ENCODE measurements around the gene CSTB. TPM values are rescaled to one million over a fixed set of nuclear protein-coding genes. Genes with fewer than 3 reads are reported as not detected.

Gene CSTB
- total and polyA plus RNA-seq, 2 of the 8 experiments (the other 6 are each of a cell fraction or from before 2014, with no cell fraction given): 53.8 to 64.1 TPM

DNA sequence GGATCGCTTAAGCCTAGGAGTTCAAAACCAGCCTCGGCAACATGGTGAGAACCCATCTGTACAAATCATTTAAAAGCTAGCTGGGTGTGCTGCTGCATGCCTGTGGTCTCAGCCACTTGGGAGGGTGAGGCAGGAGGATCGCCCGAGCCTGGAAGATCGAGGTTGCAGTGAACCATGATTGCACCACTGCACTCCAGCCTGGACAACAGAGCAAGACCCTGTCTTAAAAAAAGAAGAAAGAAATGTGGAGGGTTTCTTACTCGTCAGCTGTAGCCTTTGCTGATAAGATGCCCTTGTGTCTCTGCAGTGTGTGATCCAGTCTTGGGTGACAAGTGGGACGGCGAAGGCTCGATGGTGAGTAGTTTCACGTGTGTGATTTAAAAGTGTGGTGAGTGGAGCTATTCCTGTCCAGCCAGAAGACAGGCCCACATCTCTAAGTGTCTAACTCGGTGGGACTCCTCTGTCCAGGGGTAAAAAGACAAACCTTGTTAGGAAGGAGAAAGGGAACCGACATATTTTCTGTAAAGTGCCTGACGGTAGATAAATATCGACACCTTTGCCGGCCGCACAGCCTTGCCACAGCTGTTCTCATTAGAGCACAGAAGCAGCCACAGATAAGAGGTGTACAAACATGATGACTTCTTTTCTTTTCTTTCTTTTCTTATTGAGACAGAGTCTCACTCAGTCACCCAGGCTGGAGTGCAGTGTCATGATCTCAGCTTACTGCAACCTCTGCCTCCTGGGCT, 30.2 kb downstream of the CSTB start:
- Histone ChIP-seq H2BK15ac (ENCODE audit: low read length) (no peak overlapping the region), H3K79me1 (ENCODE audit: low read depth, low read length) (peaks cover 4% of the 10 kb centered on the region; the same call in 1 of the 2 replicates), H3K27me3 (replicated peaks in 1 of 4; ENCODE audit: control insufficient read depth in 3 of 4, extremely low read depth in 1 of 4, insufficient read depth in 3 of 4, low read length in 3 of 4) (no peaks in the 10 kb centered on the region), H2BK20ac (ENCODE audit: low read length) (no peak overlapping the region), H3K4ac (replicated peaks; ENCODE audit: insufficient read length, low read depth, low read length) (no peak overlapping the region), H3K4me2 (ENCODE audit: insufficient read depth in 1 of 2, low read depth in 2 of 2, low read length in 2 of 2) (no peak overlapping the region), H3K27ac (ENCODE audit: low read depth, low read length) (no peak overlapping the region), H3K56ac (replicated peaks; ENCODE audit: insufficient read length, low read depth, low read length) (no peak overlapping the region), H2BK5ac (ENCODE audit: low read depth, low read length) (no peak overlapping the region), H2BK12ac (ENCODE audit: low read depth, low read length) (no peak overlapping the region), H2BK120ac (replicated peaks; ENCODE audit: low read depth, low read length) (no peak overlapping the region), H2AK5ac (ENCODE audit: low read depth, low read length) (no peak overlapping the region), H3K23me2 (ENCODE audit: low read depth, low read length) (no peaks in the 10 kb centered on the region), H3K36me3 (ENCODE audit: control insufficient read depth in 2 of 4, insufficient read depth in 4 of 4, low read length in 3 of 4) (peaks cover 0 to 19% (median 13%) of the 10 kb centered on the region in 4 experiments; a peak in 6 of 8 replicates), H3K4me1 (replicated peaks in 1 of 4; ENCODE audit: control insufficient read depth in 3 of 4, insufficient read depth in 4 of 4, low read length in 3 of 4) (no peaks in the 10 kb centered on the region), H3K9me3 (ENCODE audit: insufficient read depth in 2 of 2, low read depth in 1 of 2, low read length in 1 of 2) (no peaks in the 10 kb centered on the region), H3K79me2 (ENCODE audit: control insufficient read depth in 1 of 2, insufficient read depth in 2 of 2, low read length in 2 of 2) (no peaks in the 10 kb centered on the region), H2AFZ (ENCODE audit: low read length) (no peak overlapping the region), H4K5ac (ENCODE audit: insufficient read length, low read depth, low read length) (no peak overlapping the region), H4K8ac (ENCODE audit: extremely low read depth, insufficient read depth, low read length) (no peak overlapping the region), H4K20me1 (replicated peaks in 1 of 2; ENCODE audit: control insufficient read depth in 1 of 2, insufficient read depth in 2 of 2, low read length in 2 of 2) (peaks cover 0 to 7% of the 10 kb centered on the region in 2 experiments), H3K18ac (ENCODE audit: extremely low read depth, low read length) (no peak overlapping the region), H4K91ac (replicated peaks; ENCODE audit: insufficient read length, low read length) (no peak overlapping the region), H3K14ac (ENCODE audit: insufficient read length) (no peak overlapping the region), H3K23ac (ENCODE audit: insufficient read length) (no peak overlapping the region), H3K9ac (replicated peaks in 1 of 4; ENCODE audit: extremely low read depth in 1 of 4, low read depth in 3 of 4, low read length in 3 of 4) (no peak overlapping the region), H3K4me3 (ENCODE audit: extremely low read depth in 1 of 4, insufficient read depth in 2 of 4, low read depth in 3 of 4, low read length in 4 of 4) (no peak overlapping the region)
- FAIRE-seq: no peak
- 94% methylated on average over 15 of the region's 16 CpGs; no CpG with 5 or more reads in 1 of the 2 experiments for WGBS, 2 experiments (ENCODE audit: extremely low coverage in 1 of 2, insufficient coverage in 1 of 2, insufficient read length in 1 of 2, insufficient replicate concordance in 2 of 2, low coverage in 1 of 2, low lambda C conversion rate in 2 of 2, missing lambda C conversion rate in 1 of 2)
- DNase-seq (ENCODE audit: low read depth in 1 of 2, low spot score in 2 of 2): no peak
- ChIA-PET CTCF (ENCODE audit: partially characterized antibody) (interaction anchor here (1.1 to 1.3 kb wide), 2 partner anchors 17 to 52 kb away, joined by 3 to 5 read pairs; no protein-coding TSS in a partner anchor), POLR2A (ENCODE audit: partially characterized antibody) (interaction anchor here (0.6 to 1.7 kb wide), 2 partner anchors 9 to 15 kb away, joined by 3 to 5 read pairs; no protein-coding TSS in a partner anchor)
- TF ChIP-seq EP300 (IDR thresholded peaks at IDR 0.05; ENCODE audit: borderline replicate concordance in 1 of 2, low read depth in 2 of 2, low read length in 2 of 2): no peak
- no peak for TF ChIP-seq PHF8 (conservative IDR thresholded peaks at IDR 0.05; ENCODE audit: low read depth, low read length)
- TF ChIP-seq ATF2 (IDR thresholded peaks at IDR 0.05; ENCODE audit: low read length): no peak
- no peak for TF ChIP-seq CHD2 (IDR thresholded peaks at IDR 0.05; ENCODE audit: low read length)
- no peak for TF ChIP-seq RBBP5 (IDR thresholded peaks at IDR 0.05; ENCODE audit: borderline replicate concordance, low read depth, low read length)
- no peak for TF ChIP-seq NANOG (IDR thresholded peaks at IDR 0.05; ENCODE audit: insufficient read depth, low read depth, low read length, poor library complexity, severe bottlenecking)
- TF ChIP-seq TAF1 (IDR thresholded peaks at IDR 0.05; ENCODE audit: low read depth, low read length): no peak
